NOMO-1 (cell line): ENCODE measurements around the gene NTHL1.

Experiments
- DNase-seq, 2 experiments: peaks; one replicate each; lab custom pipeline; 2025; ENCODE audit not compliant: unreplicated experiment in 2 of 2; lab: John Stamatoyannopoulos, UW

NTHL1 gene

DNA sequence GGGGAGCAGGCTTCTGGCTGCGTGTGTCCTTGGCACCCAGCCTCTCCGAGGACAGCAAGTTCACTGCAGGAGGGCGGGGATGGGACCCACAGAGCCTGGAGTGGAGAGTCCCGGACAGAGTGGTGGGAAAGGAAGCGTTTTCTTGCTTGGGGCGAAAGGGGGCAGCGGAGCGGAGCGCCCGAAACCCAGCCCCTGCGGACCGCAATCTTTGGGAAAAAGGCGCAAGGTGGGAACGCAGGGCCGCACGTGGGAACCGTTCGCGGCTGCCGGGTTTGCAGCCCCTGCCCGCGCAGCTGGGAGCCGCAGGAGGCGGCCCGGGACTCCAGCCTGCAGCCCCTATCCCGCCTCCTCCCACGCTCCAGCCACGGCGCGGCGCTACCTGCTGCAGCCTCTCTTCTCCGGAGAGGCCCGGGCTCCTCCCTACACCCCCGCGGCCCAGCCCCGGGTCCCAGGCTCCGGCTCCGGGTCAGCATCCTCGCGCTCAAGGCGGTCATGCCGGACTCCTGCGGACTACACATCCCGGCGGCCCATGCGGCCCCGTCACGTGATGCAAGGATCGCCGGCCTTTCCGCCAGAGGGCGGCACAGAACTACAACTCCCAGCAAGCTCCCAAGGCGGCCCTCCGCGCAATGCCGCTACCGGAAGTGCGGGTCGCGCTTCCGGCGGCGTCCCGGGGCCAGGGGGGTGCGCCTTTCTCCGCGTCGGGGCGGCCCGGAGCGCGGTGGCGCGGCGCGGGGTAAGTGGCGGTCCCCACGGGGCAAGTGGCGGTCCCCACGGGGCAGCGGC lies at the start of gene NTHL1, which contains the start of gene TSC2:
TSS of gene NTHL1 (minus strand) at position 505 of the 786 bp plus-strand sequence. CDS start at position 494, 11 bp downstream.
TSS of gene TSC2 (plus strand) at position 656 of the 786 bp plus-strand sequence. CDS start 631 bp downstream, outside the sequence.
- peak; percentile 95 for DNase-seq

DNA sequence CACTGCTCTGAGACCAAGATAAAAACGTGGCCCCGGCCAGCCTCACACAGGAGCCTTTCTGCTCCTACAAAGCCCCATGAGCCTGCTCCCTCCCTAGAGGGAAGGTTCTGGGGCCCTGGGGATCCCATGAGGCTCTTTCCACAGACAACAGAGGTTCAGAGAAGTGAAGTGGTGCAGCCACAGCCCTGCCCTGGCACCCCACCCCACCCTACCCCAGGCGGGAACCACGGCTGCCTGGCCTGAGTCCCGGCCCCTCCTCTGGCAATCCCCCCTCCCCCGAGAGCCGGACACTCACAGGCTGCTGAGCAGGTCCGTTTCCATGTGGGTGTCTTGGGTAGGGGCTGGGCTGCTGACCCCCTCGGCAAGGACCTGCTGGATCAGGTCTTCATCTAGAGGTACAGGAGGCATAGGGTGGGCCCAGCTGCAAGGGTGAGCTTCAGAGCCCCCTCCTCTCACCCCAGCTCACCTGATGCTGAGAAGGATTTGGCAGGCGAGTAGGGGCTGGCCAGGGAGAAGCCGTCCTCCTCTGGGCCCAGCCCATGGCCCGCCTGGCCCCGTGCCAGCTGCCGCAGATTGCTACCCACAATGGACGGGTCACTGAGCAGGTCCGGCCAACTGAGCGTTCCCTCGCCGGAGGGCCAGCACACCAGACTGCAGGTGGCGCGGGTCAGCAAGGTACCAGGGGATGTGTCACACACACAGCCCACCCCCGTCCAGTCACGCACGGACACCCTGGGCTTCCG lies 49.4 kb upstream of the NTHL1 start:
- no peak for DNase-seq

DNA sequence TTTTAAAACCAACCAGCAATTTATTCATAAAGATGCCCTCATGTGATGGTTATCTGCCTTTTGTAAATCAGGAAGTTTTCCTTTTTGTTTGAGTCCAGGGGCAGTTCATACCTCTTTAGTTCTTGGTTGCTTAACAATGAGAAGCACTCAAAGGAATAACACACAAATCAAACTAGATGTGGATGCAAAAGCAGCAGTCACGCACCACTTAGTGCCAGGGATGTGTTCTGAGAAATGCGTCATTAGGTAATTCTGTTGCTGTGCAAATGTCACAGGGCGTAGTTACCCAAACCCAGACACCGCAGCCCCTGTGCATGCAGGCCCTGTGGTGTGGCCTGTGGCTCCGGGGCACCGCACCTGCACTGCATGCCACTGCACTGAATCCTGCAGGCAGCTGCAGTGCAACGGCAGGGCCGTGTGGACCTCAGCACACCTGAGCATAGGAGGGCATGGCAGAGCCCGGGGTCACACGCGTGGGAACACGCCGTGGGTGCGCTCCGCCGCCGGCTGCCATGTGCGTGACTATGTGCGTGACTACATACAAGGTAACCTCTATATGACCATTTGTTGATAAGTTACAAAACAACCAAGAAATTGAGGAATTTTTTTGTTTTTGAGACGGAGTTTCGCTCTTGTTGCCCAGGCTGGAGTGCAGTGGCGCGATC lies 48.4 kb upstream of the NTHL1 start:
- DNase-seq: no peak

DNA sequence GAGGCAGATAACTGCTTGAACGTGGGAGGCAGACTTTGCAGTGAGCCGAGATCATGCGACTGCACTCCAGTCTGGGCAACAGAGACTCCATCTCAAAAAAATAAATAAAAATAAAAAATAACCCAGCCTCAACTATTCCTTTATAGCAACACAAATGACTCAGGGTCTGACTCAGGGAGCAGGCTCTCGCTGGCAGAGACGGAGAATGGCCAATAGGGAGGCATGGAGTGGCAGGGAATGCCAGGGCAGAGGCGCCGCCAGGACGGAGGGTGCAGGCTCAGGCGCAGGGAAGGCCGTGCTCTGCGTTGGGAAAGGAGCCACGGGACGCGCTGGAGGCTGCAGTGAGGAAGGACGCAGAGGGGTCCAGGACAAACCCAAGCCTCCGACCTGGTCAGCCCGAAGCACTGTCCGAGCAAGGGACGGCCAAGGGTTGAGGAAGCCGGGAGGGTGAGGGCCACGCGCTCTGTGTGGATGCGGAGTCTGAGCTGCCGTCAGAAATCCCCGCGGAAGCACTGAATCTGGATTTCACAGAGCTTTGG lies 47.8 kb upstream of the NTHL1 start:
- no peak for DNase-seq

DNA sequence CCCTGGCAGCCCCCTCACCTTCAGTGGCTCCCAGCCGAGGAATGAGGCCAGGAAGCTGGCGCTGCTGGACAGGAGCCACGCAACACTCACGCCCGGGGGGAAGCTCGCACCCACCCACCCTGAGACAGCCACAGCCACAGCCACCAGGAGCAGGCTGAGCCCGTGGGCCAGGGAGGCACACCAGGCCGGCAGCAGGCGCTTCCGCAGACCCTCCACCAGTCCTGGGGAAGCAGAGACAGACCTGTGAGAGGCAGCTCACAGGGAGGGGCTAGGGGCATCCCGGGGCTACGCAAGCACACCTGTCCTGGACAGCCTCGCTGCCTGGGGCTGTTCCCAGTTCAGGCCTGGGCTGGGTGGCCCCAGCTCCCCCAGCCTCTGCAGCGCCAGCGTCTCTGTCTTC lies 46.2 kb upstream of the NTHL1 start:
- no peak for DNase-seq

DNA sequence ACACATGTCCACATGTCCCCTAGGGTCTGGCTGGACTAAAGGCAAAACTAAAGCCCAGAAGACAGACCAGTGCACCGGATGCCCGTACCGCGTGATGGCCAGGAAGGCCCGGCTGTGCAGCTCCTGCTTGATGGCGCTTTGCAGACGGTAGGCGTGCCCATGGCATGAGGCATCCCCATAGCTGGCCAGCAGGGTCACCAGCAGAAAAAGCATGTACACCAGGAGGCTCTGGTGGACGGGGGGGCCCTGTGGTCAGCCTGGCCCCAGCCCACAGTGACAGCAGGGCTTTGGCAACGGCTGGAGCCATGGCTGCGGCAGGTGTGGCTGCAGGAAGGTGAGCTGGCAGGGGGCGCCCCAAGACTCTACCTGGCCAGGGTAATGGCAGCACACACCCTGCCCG lies 45.2 kb upstream of the NTHL1 start:
- DNase-seq: no peak

DNA sequence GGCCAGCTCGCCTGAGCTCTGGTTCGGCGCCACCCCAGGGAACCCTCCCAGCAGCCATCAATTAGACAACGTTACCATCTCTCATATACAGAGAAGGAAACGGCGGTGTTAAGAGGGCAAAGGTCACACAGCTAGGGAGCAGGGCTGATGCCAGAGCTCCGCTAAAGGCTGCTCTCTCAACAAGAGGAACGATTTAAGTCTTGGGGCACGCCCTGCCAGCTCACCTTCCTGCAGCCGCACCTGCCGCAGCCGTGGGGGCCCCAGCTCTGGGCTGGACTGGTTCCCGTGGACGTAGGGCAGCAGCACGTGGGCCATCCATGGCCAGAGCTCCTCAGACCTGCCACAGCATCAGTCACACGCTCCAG lies 44.6 kb upstream of the NTHL1 start:
- no peak for DNase-seq

DNA sequence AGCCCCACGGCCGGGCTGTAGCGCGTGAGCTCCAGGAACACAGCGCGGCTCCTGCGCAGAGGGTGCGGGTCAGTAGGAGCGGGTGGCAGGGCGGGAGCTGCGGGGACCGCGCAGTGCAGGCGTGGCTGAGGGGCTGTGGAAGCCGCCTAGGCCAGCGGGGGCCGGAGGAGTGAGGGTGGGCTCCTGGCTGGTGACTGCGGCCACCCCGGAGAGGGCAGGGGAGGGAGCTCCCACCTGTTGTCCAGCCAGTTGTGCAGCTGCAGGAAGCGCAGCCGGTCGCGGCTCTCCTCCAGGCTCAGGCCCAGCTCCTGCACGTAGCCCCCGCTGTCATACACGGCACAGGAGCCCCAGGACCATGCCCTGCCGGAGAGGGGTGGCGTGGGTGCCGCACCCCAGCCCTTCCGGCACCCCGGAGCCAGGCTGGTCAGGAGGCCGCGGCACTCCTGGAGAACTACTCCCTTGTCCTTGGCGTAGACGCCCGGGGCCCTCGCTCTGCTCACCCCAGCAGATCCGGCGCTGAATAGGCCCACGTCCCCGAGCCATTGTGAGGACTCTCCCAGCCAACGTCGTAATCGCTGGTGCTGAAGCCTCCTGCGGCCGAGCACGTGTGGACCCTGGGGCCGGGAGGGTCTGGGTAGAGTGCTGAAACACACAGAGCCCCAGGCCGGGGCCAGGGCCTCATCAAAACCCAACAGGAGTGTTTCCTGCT lies 44.1 kb upstream of the NTHL1 start:
- DNase-seq: no peak

DNA sequence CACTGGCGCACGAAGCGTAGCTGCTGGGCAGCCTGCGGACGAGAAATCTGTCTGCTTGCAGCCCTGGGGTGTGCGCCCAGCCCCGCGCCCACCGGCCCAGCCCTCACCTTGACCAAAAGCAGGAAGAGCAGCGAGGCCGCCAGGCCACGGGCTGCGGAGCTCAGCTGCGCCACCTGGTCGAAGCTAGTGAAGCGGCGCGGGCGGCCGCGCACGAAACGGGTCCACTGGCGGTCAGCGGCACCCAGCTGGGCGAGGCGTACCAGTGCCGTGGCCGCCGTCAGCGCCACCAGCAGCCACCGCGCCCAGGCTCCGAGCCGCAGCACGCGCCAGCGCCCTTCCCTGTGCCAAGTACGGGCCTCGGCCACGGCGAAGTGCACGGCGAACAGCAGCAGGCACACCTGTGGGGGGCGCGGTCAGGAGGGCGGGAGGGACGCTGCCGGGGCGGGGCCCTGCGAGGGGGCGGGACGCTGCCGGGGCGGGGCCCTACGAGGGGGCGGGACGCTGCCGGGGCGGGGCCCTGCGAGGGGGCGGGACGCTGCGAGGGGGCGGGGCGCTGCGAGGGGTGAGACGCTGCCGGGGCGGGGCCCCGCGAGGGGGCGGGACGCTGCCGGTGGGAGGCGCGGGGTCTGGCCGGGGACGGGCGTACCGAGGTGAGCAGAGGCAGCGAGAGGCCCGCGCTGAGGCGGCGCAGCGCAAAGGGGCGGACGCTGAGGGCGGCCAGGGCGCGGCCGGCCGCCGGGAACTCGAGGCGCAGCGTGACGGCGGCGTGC lies 43.3 kb upstream of the NTHL1 start:
- DNase-seq: no peak

DNA sequence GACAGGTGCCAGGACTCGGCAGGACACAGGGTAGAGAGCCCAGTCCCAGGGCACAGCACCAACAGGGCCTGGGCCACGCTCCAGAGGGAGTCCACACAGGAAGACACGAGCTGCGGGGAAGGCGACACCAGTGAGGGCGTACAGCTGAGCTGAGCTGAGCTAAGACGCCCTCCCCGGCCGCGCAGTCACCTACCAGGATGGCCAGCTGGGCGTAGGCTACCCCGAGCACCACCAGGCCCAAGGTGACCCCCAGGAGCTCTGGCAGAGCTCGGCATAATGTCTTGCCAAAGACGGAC lies 42.8 kb upstream of the NTHL1 start:
- DNase-seq: no peak

DNA sequence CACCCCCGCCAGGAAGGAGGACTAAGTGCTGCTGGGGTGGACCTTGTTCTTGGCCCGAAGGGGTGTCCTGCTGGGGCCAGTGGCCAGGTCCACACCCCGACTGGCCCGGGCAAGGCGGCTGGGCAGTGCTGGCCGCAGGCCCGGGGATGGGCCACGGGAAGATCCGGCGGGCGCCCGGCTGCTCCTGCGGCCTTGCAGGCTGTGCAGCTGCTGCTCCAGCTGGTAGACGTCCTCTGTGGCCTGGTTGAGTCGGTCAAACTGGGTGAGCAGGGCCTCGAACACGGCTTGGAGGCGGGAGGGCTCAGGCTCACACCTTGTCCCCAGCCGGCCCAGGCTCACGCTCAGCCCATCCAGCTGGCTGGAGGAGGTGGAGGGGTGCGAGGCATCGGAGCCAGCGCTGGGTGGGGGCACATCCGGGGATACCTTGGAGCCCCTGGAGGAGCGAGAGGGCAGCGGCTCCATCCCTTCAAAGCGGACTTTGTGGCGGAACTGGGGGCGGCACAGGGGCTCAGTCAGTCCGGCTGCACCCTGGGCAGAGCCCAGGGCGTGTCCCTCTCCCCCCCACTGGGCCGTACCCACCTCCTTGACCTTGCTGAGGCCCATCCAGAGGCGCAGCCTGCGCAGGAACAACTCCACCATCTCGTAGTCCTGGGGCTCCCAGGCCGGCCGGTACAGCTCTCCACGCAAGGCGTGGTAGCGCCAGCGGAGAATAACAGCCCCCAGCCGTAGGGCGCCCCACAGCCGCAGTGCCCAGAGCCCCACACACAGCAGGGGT lies 42.3 kb upstream of the NTHL1 start:
- DNase-seq: no peak

DNA sequence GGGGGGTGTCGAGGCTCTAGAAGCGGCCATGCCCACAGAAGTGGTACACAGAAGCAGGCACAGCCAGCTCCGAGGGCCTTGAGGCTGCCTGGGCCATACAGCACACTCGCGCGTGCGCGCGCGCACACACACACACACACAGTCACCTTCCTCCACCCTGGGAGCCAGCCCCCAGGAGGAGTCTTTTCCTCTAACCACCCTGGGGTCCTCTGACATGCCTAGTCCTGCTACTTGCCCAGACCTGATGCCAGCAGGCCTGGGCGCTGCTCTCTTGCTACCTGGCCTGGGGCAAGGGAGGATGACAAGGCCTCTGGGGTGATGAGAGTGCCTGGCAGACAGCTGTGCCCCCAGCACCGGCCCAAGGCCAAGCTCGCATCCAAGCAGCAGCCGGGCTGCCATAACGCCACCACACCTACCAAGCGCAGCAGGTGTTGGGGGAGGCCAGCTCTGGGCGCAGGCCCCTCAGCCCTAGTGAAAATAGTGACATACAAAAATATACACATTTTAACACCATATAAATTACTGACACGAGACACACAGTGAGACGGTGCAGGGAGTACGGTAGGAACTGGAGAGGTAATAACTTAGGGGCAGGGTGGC lies 41.2 kb upstream of the NTHL1 start:
- DNase-seq: no peak

DNA sequence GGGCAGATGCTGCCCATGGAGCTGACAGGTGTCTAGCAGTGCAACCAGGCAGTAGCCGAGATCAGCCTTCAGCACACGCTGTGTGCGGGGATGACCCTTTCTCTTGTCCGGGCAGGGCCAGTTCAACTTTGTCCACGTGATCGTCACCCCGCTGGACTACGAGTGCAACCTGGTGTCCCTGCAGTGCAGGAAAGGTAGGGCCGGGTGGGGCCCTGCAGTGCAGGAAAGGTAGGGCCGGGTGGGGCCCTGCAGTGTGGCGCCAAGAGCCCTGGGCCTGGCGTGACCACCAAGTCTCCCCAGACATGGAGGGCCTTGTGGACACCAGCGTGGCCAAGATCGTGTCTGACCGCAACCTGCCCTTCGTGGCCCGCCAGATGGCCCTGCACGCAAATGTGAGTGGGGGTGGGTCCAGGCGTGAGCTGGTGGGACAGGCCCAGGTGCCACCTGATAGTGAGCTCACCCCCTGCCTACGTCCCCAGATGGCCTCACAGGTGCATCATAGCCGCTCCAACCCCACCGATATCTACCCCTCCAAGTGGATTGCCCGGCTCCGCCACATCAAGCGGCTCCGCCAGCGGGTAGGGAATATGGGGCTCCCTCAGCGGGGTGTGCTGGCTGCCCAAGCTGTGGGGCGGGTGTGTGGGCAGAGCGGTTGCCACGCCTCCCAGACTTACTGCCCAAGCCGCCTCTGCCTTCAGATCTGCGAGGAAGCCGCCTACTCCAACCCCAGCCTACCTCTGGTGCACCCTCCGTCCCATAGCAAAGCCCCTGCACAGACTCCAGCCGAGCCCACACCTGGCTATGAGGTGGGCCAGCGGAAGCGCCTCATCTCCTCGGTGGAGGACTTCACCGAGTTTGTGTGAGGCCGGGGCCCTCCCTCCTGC lies 40.4 kb upstream of the NTHL1 start:
- DNase-seq: no peak

DNA sequence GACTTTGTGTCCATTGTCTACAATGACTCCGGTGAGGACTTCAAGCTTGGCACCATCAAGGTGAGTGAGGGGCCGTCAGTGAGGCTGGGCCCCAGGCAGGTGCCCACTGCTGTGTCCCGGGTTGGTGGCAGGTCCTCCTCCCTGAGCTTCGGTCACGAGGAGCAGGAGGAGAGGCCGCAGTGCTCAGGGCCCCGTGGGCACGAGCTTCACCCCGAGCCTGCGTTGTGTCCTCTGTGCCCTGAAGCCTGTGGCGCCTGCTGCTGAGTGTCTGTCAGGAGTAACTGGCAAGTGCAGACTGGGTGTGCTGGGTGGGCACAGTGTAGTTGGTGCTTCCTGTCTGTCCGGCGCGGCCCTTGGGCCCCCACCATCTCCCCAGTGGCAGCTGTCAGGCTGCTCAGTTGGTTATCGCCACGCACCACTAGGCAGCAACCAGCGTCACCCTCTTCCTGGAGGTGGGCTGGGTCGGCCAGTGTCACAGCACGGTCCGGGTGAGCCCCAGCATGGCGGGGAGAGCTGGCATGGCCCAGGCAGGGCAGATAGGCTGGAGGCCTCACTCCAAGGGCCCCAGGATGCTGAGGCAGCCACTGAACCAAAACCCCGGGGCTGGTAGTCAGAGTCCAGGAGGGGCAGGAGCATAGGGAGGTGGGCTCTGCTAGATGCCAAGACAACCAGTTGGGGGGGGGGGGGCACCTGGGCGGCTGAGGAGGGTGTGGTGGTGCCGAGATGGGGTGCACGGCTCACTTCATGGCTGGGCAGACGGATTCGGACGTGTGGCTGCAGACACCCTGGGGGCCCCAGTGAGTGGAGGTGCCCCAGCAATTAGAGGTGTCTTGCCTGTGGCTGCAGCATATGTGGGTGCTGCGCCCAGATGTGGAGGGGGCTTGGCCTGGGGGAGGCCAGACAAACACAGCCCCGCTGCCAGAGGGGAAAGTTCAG lies 39.4 kb upstream of the NTHL1 start:
- no peak for DNase-seq

DNA sequence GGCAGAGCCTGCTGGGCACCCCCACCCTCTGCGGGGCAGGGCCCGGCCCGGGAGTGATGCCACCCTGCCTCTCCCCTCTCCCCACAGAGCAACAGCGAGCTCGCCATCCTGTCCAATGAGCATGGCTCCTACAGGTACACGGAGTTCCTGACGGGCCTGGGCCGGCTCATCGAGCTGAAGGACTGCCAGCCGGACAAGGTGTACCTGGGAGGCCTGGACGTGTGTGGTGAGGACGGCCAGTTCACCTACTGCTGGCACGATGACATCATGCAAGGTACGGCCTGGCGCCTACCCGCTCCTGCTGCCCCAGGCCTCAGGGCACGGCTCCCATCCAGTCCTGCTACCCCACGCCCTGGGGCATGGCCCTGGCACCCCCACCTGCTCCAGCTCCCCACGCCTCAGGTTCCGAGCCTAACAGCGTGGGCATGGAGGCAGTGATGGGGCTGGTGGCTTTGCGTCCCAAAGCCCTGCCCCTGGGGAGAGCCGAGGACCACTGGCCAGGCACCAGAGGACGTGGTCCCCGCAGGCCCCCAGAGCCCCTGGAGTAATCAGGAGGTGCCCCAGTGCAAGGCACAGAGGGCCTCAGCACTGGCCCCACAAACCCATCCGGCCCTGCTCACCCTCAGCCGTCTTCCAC lies 38.6 kb upstream of the NTHL1 start:
- no peak for DNase-seq

DNA sequence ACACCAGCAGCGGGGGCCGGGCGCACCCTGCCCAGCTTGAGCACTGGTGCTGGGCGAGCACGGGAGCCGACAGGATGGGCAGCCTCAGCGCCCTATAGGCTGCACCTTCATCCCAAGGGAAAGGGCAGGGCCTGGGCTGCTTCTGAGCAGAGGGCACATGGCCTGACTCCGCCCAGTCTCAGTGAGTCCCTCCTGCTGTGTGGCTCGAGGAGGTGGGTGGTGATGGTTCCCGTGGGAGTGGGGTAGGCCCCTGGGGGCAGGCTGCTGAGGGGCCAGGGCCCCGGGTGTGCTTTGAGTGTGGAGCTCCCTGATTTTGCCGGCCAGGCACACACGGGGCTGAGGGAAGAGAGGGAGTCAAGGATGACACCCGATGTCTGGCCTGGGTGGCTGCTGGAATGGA lies 38.0 kb upstream of the NTHL1 start:
- no peak for DNase-seq
